Parathyroid adenoma (tissue), 2 donors: Measurements from ENCODE around the gene ASPG.

ENCODE experiments used
- H2AFZ ChIP-seq: fragments of 300-600 bp; sonication (generic); one replicate; pipeline ENCODE4 v1.7.0; 2017; ENCODE audit warnings: antibody characterized with exemption, mild to moderate bottlenecking
- H3K27ac ChIP-seq: fragments of 300-600 bp; sonication (generic); one replicate; pipeline ENCODE4 v1.7.0; 2017
- H3K27me3 ChIP-seq: fragments of 300-600 bp; sonication (generic); one replicate; pipeline ENCODE4 v1.7.0; 2017; ENCODE audit warnings: low read length; ENCODE audit not compliant: control insufficient read depth, insufficient read depth
- H3K36me3 ChIP-seq: fragments of 300-600 bp; sonication (generic); one replicate; pipeline ENCODE4 v1.7.0; 2017; ENCODE audit warnings: low read length; ENCODE audit not compliant: control insufficient read depth, insufficient read depth
- H3K4me1 ChIP-seq: fragments of 300-600 bp; sonication (generic); one replicate; pipeline ENCODE4 v1.7.0; 2017; ENCODE audit warnings: control low read depth
- H3K4me2 ChIP-seq: fragments of 300-600 bp; sonication (generic); one replicate; pipeline ENCODE4 v1.7.0; 2017; ENCODE audit warnings: low read length
- H3K4me3 ChIP-seq: fragments of 300-600 bp; sonication (generic); one replicate; pipeline ENCODE4 v1.7.0; 2017; ENCODE audit warnings: low read depth, low read length
- H3K79me2 ChIP-seq: fragments of 300-600 bp; sonication (generic); one replicate; pipeline ENCODE4 v1.7.0; 2017; ENCODE audit warnings: control low read depth
- H3K9ac ChIP-seq: fragments of 300-600 bp; sonication (generic); one replicate; pipeline ENCODE4 v1.7.0; 2017; ENCODE audit warnings: mild to moderate bottlenecking
- H3K9me3 ChIP-seq: fragments of 300-600 bp; sonication (generic); one replicate; pipeline ENCODE4 v1.7.0; 2017; ENCODE audit warnings: low read length; ENCODE audit not compliant: control insufficient read depth
- TF ChIP-seq, protein P1 (sequence below): fragments of 300-600 bp; sonication (generic); IDR thresholded peaks from one replicate; pipeline ENCODE4 v1.7.0; 2017; ENCODE audit warnings: antibody characterized with exemption, mild to moderate bottlenecking
- donor health status: primary hyperparathyroidism.

The ASPG gene

DNA sequence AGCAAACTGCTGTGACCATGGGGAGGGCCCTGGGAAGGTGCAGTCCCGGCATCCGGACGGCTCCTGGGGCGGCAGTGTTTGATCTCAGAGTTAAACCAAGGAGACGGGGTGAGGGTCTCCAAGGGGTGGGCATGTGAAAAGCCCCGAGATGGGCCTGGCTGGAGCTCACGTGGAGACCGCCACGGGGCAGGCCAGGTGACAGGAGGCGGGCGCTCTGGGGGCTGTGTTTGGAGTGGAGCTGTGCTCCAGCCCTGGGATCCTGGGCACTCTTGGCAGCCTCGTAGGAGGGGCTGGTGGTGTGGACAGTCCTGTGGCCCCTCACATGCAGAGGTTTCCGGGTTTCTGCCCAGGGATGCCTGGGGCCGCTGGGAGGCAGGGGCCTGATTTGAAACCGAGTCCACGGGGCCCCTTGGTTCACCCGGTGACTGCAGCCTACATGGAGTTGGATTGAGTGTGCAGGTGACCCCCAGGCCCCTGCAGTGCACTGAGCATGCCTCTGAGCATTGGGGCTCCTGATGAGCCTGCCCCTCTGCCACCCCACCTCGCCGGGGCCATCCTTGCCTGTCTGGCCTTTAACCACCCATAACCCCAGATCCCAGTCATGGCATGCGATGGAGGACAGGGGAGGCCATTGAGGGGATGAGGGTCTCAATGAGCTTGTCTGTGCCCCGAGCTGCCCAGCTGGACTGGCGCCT lies 61.3 kb downstream of the ASPG start:
- no peaks in the 10 kb centered on the region for H3K79me2 ChIP-seq
- no peak overlapping the region for H3K4me2 ChIP-seq
- no peaks in the 10 kb centered on the region for H3K4me1 ChIP-seq
- H3K9ac ChIP-seq: no peak overlapping the region
- TF ChIP-seq, protein P1, sequence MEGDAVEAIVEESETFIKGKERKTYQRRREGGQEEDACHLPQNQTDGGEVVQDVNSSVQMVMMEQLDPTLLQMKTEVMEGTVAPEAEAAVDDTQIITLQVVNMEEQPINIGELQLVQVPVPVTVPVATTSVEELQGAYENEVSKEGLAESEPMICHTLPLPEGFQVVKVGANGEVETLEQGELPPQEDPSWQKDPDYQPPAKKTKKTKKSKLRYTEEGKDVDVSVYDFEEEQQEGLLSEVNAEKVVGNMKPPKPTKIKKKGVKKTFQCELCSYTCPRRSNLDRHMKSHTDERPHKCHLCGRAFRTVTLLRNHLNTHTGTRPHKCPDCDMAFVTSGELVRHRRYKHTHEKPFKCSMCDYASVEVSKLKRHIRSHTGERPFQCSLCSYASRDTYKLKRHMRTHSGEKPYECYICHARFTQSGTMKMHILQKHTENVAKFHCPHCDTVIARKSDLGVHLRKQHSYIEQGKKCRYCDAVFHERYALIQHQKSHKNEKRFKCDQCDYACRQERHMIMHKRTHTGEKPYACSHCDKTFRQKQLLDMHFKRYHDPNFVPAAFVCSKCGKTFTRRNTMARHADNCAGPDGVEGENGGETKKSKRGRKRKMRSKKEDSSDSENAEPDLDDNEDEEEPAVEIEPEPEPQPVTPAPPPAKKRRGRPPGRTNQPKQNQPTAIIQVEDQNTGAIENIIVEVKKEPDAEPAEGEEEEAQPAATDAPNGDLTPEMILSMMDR: no peak
- H3K9me3 ChIP-seq: no peaks in the 10 kb centered on the region
- no peak overlapping the region for H2AFZ ChIP-seq
- no peaks in the 10 kb centered on the region for H3K36me3 ChIP-seq
- no peak overlapping the region for H3K4me3 ChIP-seq
- no peak overlapping the region for H3K27ac ChIP-seq
- H3K27me3 ChIP-seq: no peaks in the 10 kb centered on the region

GRCh38 chr14:104147346-104148125 lies 62.0 kb downstream of the ASPG start:
- TF ChIP-seq, protein P1: no peak
- no peaks in the 10 kb centered on the region for H3K36me3 ChIP-seq
- no peaks in the 10 kb centered on the region for H3K4me1 ChIP-seq
- no peak overlapping the region for H3K27ac ChIP-seq
- no peak overlapping the region for H2AFZ ChIP-seq
- no peaks in the 10 kb centered on the region for H3K27me3 ChIP-seq
- H3K9me3 ChIP-seq: no peaks in the 10 kb centered on the region
- no peak overlapping the region for H3K9ac ChIP-seq
- H3K4me2 ChIP-seq: no peak overlapping the region
- H3K4me3 ChIP-seq: no peak overlapping the region
- no peaks in the 10 kb centered on the region for H3K79me2 ChIP-seq

DNA sequence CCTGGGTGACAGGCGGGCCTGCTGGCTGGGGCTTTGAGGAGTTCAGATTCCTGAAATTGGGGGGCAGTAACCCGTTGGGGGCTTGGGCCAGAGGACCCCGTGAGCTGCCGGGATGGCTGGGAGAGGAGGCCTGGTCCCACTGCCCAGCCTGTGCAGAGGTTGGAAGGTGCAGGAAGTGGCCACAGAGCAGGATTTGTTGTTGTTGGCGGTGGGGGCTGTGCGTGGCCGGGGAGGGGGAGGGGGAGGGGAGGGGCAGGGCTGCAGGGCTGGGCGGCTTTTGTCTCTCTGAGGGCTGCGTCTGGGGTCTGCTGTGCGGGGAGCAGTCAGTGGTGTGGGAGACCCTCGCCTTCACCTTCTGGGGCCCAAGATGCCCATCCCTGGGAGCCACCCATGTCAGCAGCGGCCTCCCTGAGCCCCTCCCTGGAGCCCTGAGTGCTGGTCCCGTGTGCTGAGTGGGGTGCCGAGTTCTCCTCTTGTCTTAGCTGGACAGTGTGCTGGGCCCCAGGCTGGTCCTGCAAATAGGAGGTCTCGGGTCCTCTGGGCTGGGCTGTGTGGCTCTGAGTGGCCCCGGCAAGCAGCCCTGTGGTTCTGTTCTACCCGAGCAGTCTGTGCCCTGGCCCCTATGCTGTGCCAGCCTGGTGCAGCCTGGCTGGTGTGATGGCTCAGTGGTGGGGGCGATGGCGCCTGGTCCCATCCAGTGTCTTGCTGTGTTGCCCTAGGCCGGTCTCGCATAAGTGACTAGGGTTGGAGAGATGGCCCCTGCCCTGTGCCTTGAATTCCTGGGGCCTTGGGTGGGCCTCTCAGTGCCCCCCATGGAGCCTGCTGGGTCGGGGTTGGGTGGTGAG lies 63.2 kb downstream of the ASPG start:
- H3K4me3 ChIP-seq: no peak overlapping the region
- H3K4me2 ChIP-seq: no peak overlapping the region
- no peaks in the 10 kb centered on the region for H3K27me3 ChIP-seq
- no peak overlapping the region for H2AFZ ChIP-seq
- no peaks in the 10 kb centered on the region for H3K79me2 ChIP-seq
- H3K9me3 ChIP-seq: no peaks in the 10 kb centered on the region
- no peak overlapping the region for H3K27ac ChIP-seq
- H3K4me1 ChIP-seq: no peaks in the 10 kb centered on the region
- TF ChIP-seq, protein P1: no peak
- no peak overlapping the region for H3K9ac ChIP-seq
- no peaks in the 10 kb centered on the region for H3K36me3 ChIP-seq

GRCh38 chr14:104149278-104149595 lies 63.7 kb downstream of the ASPG start:
- Histone ChIP-seq H3K9me3 (no peaks in the 10 kb centered on the region), H3K36me3 (no peaks in the 10 kb centered on the region), H3K9ac (no peak overlapping the region), H2AFZ (no peak overlapping the region), H3K4me3 (no peak overlapping the region), H3K4me1 (no peaks in the 10 kb centered on the region), H3K4me2 (no peak overlapping the region), H3K79me2 (no peaks in the 10 kb centered on the region), H3K27ac (no peak overlapping the region), H3K27me3 (no peaks in the 10 kb centered on the region)
- TF ChIP-seq, protein P1: no peak
